AG09309 (cell line): ENCODE measurements around the gene DUSP9.

Source experiments
- DNase-seq: peaks from one replicate; pipeline ENCODE4 v3.0.0-alpha.2; 2010; ENCODE audit warnings: low read depth
- H3K4me3 ChIP-seq: 2 replicates; pipeline ENCODE4 v1.5.1; 2011; ENCODE audit warnings: mild to moderate bottlenecking, low read depth, low read length, moderate library complexity; ENCODE audit not compliant: control insufficient read depth
- TF ChIP-seq, protein P1 (sequence below): IDR thresholded peaks from 2 replicates; pipeline ENCODE4 v1.5.1; 2011; ENCODE audit warnings: mild to moderate bottlenecking, low read depth, low read length, inconsistent platforms; ENCODE audit not compliant: insufficient read depth, control insufficient read depth; ENCODE audit errors: missing control alignments

Gene DUSP9

DNA sequence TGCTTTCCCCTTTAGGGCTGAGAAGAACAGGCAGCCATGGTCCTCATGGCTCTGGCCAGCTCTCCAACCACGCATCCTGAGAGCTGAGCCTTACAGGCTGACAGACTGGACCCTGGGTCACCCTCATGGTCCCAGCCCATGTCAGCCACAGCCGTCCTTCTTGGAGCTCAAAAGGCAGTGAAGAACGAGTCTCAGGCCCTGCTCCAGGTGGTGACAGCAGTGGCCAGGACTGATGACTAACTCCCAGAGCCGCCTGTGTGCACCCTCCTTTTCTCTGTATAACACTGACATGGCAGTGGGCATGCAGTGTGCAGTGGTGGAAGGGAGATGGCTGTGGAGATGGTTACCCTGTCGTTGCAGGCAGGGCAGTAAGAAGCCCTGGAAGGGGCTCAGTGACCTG lies 10.3 kb upstream of the DUSP9 start:
- no peak overlapping the region for H3K4me3 ChIP-seq
- no peak for DNase-seq
- TF ChIP-seq, protein P1, sequence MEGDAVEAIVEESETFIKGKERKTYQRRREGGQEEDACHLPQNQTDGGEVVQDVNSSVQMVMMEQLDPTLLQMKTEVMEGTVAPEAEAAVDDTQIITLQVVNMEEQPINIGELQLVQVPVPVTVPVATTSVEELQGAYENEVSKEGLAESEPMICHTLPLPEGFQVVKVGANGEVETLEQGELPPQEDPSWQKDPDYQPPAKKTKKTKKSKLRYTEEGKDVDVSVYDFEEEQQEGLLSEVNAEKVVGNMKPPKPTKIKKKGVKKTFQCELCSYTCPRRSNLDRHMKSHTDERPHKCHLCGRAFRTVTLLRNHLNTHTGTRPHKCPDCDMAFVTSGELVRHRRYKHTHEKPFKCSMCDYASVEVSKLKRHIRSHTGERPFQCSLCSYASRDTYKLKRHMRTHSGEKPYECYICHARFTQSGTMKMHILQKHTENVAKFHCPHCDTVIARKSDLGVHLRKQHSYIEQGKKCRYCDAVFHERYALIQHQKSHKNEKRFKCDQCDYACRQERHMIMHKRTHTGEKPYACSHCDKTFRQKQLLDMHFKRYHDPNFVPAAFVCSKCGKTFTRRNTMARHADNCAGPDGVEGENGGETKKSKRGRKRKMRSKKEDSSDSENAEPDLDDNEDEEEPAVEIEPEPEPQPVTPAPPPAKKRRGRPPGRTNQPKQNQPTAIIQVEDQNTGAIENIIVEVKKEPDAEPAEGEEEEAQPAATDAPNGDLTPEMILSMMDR, result no peak

DNA sequence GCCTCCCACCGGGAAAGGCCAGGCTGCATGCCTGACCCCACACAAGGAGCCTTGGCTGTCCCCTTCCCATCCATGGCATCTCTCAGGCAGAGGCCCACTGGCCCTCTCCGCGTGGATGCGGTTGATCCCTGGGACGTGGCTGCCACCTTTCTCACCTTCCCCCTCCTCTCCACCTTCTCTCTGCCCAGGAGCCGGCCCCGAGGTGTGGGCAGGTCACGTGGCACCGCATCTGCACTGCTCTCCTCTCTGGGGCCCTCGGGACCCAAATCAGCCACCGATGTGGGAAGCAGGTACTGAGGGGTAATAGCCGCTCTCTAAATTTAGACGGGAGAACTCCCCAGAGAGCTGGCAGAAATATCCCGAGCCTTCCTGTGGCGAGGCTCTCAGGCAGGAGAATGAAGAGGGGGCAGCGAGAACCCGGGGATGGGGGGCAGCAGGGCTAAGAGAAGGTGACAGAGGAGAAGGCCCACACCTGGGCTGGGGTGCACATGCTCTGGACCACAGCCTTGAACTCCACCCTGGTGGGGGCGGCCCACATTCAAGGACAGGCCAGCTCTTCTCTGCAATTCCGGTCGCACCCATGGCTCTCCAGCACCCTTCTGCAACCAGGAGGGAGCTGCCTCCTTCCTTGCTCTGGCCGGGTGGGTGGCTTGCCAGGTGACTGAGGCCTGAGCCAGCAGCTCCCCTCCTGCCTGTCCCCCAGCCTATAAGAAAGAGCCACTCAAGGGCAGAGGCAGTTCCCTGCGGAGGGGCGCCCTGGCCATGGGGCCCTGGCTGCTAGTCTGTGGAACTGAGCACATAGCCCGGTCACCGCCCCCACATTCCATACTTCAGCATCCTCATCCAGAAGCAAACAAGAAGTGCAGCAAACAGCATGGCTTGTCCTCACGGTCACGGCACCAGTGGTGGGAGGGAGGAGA lies 9.6 kb upstream of the DUSP9 start:
- no peak overlapping the region for H3K4me3 ChIP-seq
- DNase-seq, result no peak
- TF ChIP-seq, protein P1, result no peak

DNA sequence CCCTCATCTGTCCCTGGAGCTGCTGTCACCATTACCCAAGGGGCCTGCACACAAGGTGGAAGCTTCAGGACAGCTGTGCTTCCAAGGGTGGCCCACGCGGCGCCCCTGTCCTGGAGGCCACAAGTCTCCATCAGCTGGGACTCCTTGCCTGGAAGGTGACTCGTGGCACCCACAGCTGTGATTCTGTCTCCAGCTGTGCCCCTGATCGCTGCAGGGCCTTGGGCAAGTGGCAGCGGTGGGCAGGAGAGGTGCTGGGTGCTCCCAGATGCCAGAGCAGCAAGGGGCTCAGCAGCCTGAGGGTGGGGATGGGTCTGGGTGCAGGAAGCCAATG lies 9.0 kb upstream of the DUSP9 start:
- TF ChIP-seq, protein P1, result no peak
- no peak overlapping the region for H3K4me3 ChIP-seq
- no peak for DNase-seq

DNA sequence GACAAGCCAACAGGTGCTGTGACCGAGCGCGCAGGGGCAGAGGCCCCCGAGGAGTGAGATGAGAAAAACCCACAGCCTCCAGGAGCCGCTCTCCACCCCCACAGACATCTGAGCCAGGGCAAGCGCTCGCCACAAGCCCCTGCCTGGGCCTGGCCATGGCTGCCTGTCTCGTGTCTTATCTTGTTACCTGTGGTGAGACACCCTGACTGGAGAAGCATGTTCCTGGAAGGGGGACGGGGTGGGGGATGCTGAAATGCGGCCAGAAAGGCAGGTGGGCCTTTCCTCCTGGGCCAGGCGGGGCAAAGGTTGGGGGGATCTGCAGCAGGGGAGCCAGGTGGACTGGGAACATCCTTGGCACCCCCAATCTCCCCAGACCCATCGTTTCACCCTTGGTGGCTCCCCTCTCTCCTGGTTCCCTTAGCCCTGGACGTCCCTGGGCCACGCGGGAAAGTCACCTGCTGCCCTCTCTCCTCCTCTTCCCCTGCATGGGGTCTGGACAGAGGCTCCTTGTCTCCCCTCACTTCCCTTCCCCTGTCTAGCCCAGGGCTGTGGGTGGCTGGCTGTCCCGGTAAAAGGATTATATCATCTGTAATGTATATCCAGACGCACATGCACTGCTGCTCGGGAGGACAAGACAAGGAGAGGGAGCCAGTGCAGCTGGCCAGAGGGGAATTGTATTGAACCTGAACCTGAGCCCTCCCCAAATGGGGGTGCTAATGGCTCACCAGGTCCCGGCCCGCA lies 8.4 kb upstream of the DUSP9 start:
- no peak for DNase-seq
- TF ChIP-seq, protein P1, result no peak

DNA sequence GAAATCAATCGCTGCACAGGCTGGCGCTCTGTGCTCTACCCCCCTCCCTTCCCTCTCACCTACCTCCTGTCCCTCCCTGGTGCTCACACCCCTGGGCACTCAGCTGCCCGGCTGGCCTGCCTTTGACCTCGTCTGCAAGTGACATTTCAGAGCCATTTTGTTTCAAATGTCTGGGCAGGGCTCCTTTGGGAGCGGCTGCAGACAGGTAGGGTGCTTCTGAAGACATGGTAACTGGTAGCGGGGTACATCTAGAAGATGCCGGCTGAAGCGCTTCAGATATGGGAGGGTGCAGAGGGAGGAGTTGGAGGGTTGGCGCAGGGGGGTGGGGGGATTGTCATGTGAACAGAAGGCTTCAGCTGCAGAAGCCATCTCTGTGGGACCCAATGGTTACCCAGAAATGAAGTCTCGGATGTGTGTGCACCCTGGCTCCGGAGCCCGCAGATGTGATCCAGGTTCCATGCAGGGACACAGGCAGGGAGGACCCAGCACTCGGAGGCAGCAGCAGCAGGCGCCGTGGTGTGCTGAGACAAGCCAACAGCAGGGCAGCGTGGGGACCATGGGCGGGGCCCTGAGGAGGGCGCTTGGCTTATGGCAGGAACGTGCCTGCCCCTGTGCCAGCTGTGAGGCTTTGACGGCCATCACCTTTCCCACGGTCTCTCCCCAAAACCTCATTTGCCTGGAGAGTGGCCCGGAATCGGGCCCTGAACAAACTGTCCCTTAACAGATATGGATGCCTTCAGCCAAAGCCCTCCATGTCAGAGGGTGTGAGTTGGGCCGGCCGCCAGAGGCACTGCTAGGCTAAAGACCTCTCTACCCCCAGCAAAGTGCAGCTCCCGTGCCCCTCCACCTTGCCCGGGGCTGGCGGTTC lies 7.6 kb upstream of the DUSP9 start:
- DNase-seq, result no peak
- TF ChIP-seq, protein P1, result no peak
- H3K4me3 ChIP-seq, result no peak overlapping the region

More for the DNA sequence above, 8.4 kb upstream of the DUSP9 start:
- H3K4me3 ChIP-seq, result no peak overlapping the region

DNA sequence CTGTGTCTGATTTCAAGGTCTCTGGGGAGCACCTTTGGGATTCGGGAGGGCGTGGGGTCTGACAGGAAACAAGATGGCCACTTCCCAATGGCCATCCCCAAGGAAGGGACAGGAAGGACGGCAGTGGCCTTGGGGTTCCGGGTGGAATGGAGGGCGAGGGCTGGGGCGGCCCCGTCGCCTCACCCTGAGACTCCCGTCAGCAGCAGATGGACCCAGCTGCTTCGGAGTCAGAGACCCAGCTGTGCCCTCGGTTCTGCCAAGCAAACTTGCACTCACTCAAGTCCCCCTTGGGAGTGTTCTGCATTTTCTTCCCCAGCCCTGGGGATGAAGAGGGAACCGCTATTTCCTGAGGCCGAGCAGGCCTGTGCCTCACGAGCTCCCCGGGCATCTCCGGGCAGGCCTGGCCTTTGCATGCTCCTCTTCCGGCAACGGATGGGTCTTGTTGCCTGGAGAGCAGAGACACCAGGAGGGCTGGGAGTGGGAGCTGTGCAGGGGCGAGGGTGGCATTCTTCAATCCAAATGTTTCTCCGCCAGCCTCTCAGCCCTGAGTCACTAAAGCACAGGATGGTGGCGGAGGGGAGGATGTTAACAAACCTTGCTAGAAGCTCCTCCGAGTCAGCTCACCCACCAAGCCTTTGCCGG lies 6.8 kb upstream of the DUSP9 start:
- DNase-seq, result no peak
- H3K4me3 ChIP-seq, result no peak overlapping the region
- TF ChIP-seq, protein P1, result no peak
